Hematopoietic multipotent progenitor cell treated with erythropoietin and hydrocortisone succinate and interleukin-3 and kit ligand, for 8 days (in vitro differentiated cells): ENCODE measurements around the gene C7.
"Not testable (repeated sequence)": the region's sequence is repeated elsewhere in the genome, so short reads cannot be mapped to it uniquely, and the experiment has no call there.

Source experiments
- DNase-seq: peaks from one replicate; pipeline ENCODE4 v3.0.0-alpha.2; 2015

The C7 gene

GRCh38 chr5:40995801-40996586, 86.7 kb downstream of the C7 start:
- DNase-seq, result no peak

- DNase-seq, result no peak
Observed at GRCh38 chr5:40999142-40999541, 89.8 kb downstream of the C7 start.

- no peak for DNase-seq
Observed at GRCh38 chr5:40999966-41000365, 90.7 kb downstream of the C7 start.

GRCh38 chr5:41003670-41004376, 94.5 kb downstream of the C7 start:
- no peak for DNase-seq

- DNase-seq, result no peak
Observed at GRCh38 chr5:41004931-41005330, 95.6 kb downstream of the C7 start.

- DNase-seq, result no peak
Observed at GRCh38 chr5:41009232-41009631, 99.9 kb downstream of the C7 start.

GRCh38 chr5:41010572-41010971, 101.3 kb downstream of the C7 start:
- DNase-seq, result no peak

GRCh38 chr5:41012318-41012717, 103.0 kb downstream of the C7 start:
- no peak for DNase-seq

GRCh38 chr5:41022600-41022999, 113.3 kb downstream of the C7 start:
- DNase-seq, result not testable (repeated sequence)
